ENCODE results near the gene SLC25A26.

The SLC25A26 gene

GRCh38 chr3:66237552-66237951 is 16.8 kb downstream of the SLC25A26 start:
- H3K9me3 ChIP-seq (ENCODE audit: insufficient read depth, low read length), result peaks cover 21% of the 10 kb centered on the region
- no peak overlapping the region for H3K9ac ChIP-seq (ENCODE audit: insufficient read length, low read depth)
- peaks cover 7% of the 10 kb centered on the region for H3K36me3 ChIP-seq (ENCODE audit: insufficient read depth, insufficient read length, low read length)
- no peaks in the 10 kb centered on the region for H3K4me1 ChIP-seq (ENCODE audit: insufficient read depth, insufficient read length)
- no peaks in the 10 kb centered on the region for H3K27me3 ChIP-seq (ENCODE audit: insufficient read depth, insufficient read length)
- TF ChIP-seq YY1 (IDR thresholded peaks at IDR 0.05; ENCODE audit: insufficient read depth, insufficient read length) (no peak), ZNF274 (IDR thresholded peaks at IDR 0.05; ENCODE audit: low read depth, low read length) (no peak), SUZ12 (IDR thresholded peaks at IDR 0.05; ENCODE audit: extremely low read depth, insufficient read depth, insufficient read length) (no peak)
- no peak for DNase-seq (ENCODE audit: low read depth, low spot score)
- no peak overlapping the region for H3K4me3 ChIP-seq (ENCODE audit: insufficient read length, low read depth)

DNA sequence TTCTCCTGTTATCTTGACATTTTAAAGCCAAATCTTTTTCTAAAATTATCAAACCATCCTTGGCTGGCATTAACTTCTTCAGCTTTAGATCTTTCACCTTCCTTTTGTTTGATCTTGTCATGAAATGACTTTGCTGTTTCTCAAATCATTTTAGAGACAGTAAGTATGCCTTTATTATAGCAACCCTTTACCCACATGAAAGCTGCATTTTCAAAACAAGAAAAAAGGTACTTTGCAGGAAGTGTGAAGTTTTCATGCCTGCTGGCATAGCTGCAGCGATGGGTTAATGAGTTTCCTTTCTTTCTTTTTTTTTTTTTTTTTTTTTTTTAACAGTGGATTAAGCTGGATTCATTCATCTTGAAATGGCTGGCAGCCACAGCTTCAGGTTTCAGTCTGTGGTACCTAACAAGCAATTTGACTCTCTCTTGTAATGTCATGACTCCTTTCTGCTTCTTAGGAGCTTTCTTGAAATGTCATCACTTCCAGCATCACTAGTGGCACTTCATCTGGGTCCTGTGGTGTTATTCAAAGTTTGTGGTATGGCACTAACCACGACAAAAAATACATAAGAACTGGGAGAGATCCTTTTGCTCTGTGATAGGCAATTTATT is 18.8 kb downstream of the SLC25A26 start:
- H3K9me3 ChIP-seq (ENCODE audit: insufficient read depth, low read length), result peaks cover 17% of the 10 kb centered on the region
- no peak overlapping the region for H3K9ac ChIP-seq (ENCODE audit: insufficient read length, low read depth)
- H3K27me3 ChIP-seq (ENCODE audit: insufficient read depth, insufficient read length), result no peaks in the 10 kb centered on the region
- TF ChIP-seq ZNF274 (IDR thresholded peaks at IDR 0.05; ENCODE audit: low read depth, low read length) (no peak), YY1 (IDR thresholded peaks at IDR 0.05; ENCODE audit: insufficient read depth, insufficient read length) (no peak), SUZ12 (IDR thresholded peaks at IDR 0.05; ENCODE audit: extremely low read depth, insufficient read depth, insufficient read length) (no peak)
- H3K4me1 ChIP-seq (ENCODE audit: insufficient read depth, insufficient read length), result no peaks in the 10 kb centered on the region
- peaks cover 17% of the 10 kb centered on the region for H3K36me3 ChIP-seq (ENCODE audit: insufficient read depth, insufficient read length, low read length)
- DNase-seq (ENCODE audit: low read depth, low spot score), result no peak
- no peak overlapping the region for H3K4me3 ChIP-seq (ENCODE audit: insufficient read length, low read depth)

- Histone ChIP-seq H3K9ac (ENCODE audit: insufficient read length, low read depth) (no peak overlapping the region), H3K4me1 (ENCODE audit: insufficient read depth, insufficient read length) (no peaks in the 10 kb centered on the region), H3K9me3 (ENCODE audit: insufficient read depth, low read length) (peaks cover 11% of the 10 kb centered on the region), H3K36me3 (ENCODE audit: insufficient read depth, insufficient read length, low read length) (peaks cover 17% of the 10 kb centered on the region), H3K27me3 (ENCODE audit: insufficient read depth, insufficient read length) (no peaks in the 10 kb centered on the region), H3K4me3 (ENCODE audit: insufficient read length, low read depth) (no peak overlapping the region)
- DNase-seq (ENCODE audit: low read depth, low spot score), result no peak
- TF ChIP-seq YY1 (IDR thresholded peaks at IDR 0.05; ENCODE audit: insufficient read depth, insufficient read length) (no peak), SUZ12 (IDR thresholded peaks at IDR 0.05; ENCODE audit: extremely low read depth, insufficient read depth, insufficient read length) (no peak), ZNF274 (IDR thresholded peaks at IDR 0.05; ENCODE audit: low read depth, low read length) (no peak)
Measured at GRCh38 chr3:66241466-66241865, 20.7 kb downstream of the SLC25A26 start.

- TF ChIP-seq SUZ12 (IDR thresholded peaks at IDR 0.05; ENCODE audit: extremely low read depth, insufficient read depth, insufficient read length) (no peak), ZNF274 (IDR thresholded peaks at IDR 0.05; ENCODE audit: low read depth, low read length) (no peak), YY1 (IDR thresholded peaks at IDR 0.05; ENCODE audit: insufficient read depth, insufficient read length) (no peak)
- no peaks in the 10 kb centered on the region for H3K4me1 ChIP-seq (ENCODE audit: insufficient read depth, insufficient read length)
- H3K27me3 ChIP-seq (ENCODE audit: insufficient read depth, insufficient read length), result no peaks in the 10 kb centered on the region
- no peak for DNase-seq (ENCODE audit: low read depth, low spot score)
- H3K9me3 ChIP-seq (ENCODE audit: insufficient read depth, low read length), result peaks cover 11% of the 10 kb centered on the region
- peaks cover 17% of the 10 kb centered on the region for H3K36me3 ChIP-seq (ENCODE audit: insufficient read depth, insufficient read length, low read length)
- H3K4me3 ChIP-seq (ENCODE audit: insufficient read length, low read depth), result no peak overlapping the region
- H3K9ac ChIP-seq (ENCODE audit: insufficient read length, low read depth), result no peak overlapping the region
Measured at GRCh38 chr3:66242788-66243464, 22.1 kb downstream of the SLC25A26 start.

- TF ChIP-seq YY1 (IDR thresholded peaks at IDR 0.05; ENCODE audit: insufficient read depth, insufficient read length) (no peak), ZNF274 (IDR thresholded peaks at IDR 0.05; ENCODE audit: low read depth, low read length) (no peak), SUZ12 (IDR thresholded peaks at IDR 0.05; ENCODE audit: extremely low read depth, insufficient read depth, insufficient read length) (no peak)
- no peak for DNase-seq (ENCODE audit: low read depth, low spot score)
- Histone ChIP-seq H3K27me3 (ENCODE audit: insufficient read depth, insufficient read length) (no peaks in the 10 kb centered on the region), H3K36me3 (ENCODE audit: insufficient read depth, insufficient read length, low read length) (peaks cover 8% of the 10 kb centered on the region), H3K9me3 (ENCODE audit: insufficient read depth, low read length) (no peaks in the 10 kb centered on the region), H3K4me1 (ENCODE audit: insufficient read depth, insufficient read length) (no peaks in the 10 kb centered on the region), H3K4me3 (ENCODE audit: insufficient read length, low read depth) (no peak overlapping the region), H3K9ac (ENCODE audit: insufficient read length, low read depth) (no peak overlapping the region)
Measured at GRCh38 chr3:66248641-66249040, 27.8 kb downstream of the SLC25A26 start.

DNA sequence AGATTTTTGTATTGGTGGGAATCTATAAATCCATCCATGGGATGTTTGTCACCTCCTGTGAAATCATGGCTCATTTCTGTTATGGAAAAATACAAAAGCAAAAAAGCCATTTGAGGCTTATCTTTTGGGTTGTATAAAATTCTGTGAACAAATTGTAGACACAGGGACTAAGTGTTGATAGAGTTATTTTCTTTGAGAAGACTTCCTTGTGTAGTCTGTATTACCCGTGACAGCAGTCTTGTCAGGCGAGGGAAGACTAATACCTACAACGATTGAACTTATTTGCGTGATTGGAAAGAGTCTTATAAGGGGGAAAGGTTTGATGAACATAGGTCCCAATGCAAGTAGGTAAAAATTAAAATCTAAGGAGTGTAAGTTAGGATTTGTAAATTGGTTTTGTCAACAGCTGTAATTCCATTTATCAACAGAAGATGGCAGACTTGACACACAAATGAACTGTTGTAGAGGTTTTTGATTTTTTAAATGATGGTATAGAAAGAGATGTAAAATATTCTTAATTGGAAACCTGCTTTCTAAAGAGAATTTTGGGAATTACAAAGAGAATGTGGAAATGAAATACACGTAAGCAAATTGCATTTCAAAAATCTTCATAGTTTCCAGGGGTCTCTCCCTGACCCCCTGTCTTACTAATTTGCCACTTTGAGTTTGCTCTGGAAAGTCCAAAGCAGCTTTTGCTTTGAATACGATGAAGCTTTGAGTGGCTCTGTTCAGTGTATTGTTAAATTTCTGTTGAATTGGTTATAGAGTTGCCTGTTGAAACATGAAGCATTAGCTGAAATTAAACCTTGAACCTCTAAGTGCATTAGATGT is 33.2 kb downstream of the SLC25A26 start:
- Histone ChIP-seq H3K36me3 (ENCODE audit: insufficient read depth, insufficient read length, low read length) (peaks cover 2% of the 10 kb centered on the region), H3K9ac (ENCODE audit: insufficient read length, low read depth) (no peak overlapping the region), H3K27me3 (ENCODE audit: insufficient read depth, insufficient read length) (no peaks in the 10 kb centered on the region), H3K9me3 (ENCODE audit: insufficient read depth, low read length) (no peaks in the 10 kb centered on the region), H3K4me3 (ENCODE audit: insufficient read length, low read depth) (no peak overlapping the region), H3K4me1 (ENCODE audit: insufficient read depth, insufficient read length) (no peaks in the 10 kb centered on the region)
- TF ChIP-seq YY1 (IDR thresholded peaks at IDR 0.05; ENCODE audit: insufficient read depth, insufficient read length) (no peak), ZNF274 (IDR thresholded peaks at IDR 0.05; ENCODE audit: low read depth, low read length) (no peak), SUZ12 (IDR thresholded peaks at IDR 0.05; ENCODE audit: extremely low read depth, insufficient read depth, insufficient read length) (no peak)
- DNase-seq (ENCODE audit: low read depth, low spot score), result peak; percentile 15

DNA sequence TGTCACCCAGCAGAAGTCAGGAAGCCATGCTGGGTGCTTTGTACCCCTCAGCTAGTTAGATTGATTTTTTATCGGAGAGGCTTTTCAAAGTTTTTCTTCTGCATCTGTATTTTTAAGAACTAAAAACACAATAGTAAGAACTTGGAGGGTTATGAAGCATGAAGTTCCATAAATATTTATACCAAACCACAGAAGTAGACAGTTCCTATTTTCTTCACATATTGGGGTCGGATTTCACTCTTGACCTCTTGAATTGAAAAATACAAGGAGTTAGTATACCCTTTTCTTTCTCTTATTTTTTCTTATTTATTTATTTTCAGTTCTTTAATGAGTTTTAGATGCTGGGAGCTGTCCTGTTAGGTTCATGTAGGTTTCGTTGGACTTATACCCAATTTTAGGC is 35.1 kb downstream of the SLC25A26 start:
- Histone ChIP-seq H3K36me3 (ENCODE audit: insufficient read depth, insufficient read length, low read length) (no peaks in the 10 kb centered on the region), H3K9ac (ENCODE audit: insufficient read length, low read depth) (no peak overlapping the region), H3K9me3 (ENCODE audit: insufficient read depth, low read length) (no peaks in the 10 kb centered on the region), H3K4me1 (ENCODE audit: insufficient read depth, insufficient read length) (no peaks in the 10 kb centered on the region), H3K4me3 (ENCODE audit: insufficient read length, low read depth) (no peak overlapping the region), H3K27me3 (ENCODE audit: insufficient read depth, insufficient read length) (no peaks in the 10 kb centered on the region)
- TF ChIP-seq YY1 (IDR thresholded peaks at IDR 0.05; ENCODE audit: insufficient read depth, insufficient read length) (no peak), ZNF274 (IDR thresholded peaks at IDR 0.05; ENCODE audit: low read depth, low read length) (no peak), SUZ12 (IDR thresholded peaks at IDR 0.05; ENCODE audit: extremely low read depth, insufficient read depth, insufficient read length) (no peak)
- no peak for DNase-seq (ENCODE audit: low read depth, low spot score)
